Gastroesophageal sphincter (tissue), 3 donors: ENCODE results near the gene SLC52A1.

Source experiments
- POLR2A ChIP-seq, 2 donors: fragments of 450-650 bp; IDR thresholded peaks; one replicate each; pipeline ENCODE4 v1.6.1; 2017; ENCODE audit warnings: antibody characterized with exemption in 2 of 2, mild to moderate bottlenecking in 2 of 2, moderate library complexity in 1 of 2
- POLR2AphosphoS5 ChIP-seq: sonication (generic); formaldehyde crosslinking; IDR thresholded peaks from one replicate; pipeline ENCODE4 v1.6.1; 2017; ENCODE audit warnings: antibody characterized with exemption
- TF ChIP-seq, protein P1 (sequence below), 4 experiments: fragments of 200-600 bp in 2 of 4; fragments of 450-650 bp in 2 of 4; sonication (generic) in 1 of 4; IDR thresholded peaks; one replicate each; pipeline ENCODE4 v1.5.1; 2017 to 2019; ENCODE audit warnings: antibody characterized with exemption in 4 of 4, mild to moderate bottlenecking in 2 of 4, moderate library complexity in 2 of 4

DNA sequence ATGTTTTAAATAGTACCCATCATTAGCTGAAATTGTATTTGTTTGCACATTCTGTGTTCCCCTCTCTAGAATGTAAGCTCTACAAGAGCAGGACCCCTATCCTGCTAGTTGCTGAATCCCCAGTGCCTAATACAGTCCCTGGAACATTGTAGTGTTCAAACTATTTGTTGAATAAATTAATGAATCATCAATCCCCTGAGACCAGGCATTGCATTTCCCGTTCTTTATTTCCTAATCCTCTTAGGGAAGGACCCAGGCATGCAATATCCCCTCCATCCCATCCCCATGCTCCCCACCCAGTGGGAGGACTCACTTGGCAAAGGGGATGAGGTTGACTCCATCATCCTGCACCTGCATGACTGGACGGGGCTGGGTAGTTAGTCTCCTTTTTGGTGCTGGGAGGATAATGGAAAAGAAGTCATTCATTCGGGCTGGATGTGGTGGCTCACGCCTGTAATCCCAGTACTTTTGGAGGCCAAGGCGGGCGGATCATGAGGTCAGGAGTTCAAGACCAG, 41.1 kb downstream of the SLC52A1 start:
- TF ChIP-seq POLR2A (IDR thresholded peaks at IDR 0.05) (no peak), POLR2AphosphoS5 (no peak)
- TF ChIP-seq, protein P1, sequence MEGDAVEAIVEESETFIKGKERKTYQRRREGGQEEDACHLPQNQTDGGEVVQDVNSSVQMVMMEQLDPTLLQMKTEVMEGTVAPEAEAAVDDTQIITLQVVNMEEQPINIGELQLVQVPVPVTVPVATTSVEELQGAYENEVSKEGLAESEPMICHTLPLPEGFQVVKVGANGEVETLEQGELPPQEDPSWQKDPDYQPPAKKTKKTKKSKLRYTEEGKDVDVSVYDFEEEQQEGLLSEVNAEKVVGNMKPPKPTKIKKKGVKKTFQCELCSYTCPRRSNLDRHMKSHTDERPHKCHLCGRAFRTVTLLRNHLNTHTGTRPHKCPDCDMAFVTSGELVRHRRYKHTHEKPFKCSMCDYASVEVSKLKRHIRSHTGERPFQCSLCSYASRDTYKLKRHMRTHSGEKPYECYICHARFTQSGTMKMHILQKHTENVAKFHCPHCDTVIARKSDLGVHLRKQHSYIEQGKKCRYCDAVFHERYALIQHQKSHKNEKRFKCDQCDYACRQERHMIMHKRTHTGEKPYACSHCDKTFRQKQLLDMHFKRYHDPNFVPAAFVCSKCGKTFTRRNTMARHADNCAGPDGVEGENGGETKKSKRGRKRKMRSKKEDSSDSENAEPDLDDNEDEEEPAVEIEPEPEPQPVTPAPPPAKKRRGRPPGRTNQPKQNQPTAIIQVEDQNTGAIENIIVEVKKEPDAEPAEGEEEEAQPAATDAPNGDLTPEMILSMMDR (IDR thresholded peaks at IDR 0.05), result no peak
